GM19438 (cell line): Measurements from ENCODE around the gene THBD.

Source experiments
- ATAC-seq: cut with Tn5 transposase; IDR thresholded peaks from one replicate; pipeline ENCODE4 v1.9.1; 2021; ENCODE audit warnings: low read depth; ENCODE audit not compliant: unreplicated experiment

THBD gene

GRCh38 chr20:23085436-23086055, 36.1 kb upstream of the THBD start:
- no peak for ATAC-seq

GRCh38 chr20:23084845-23085365, 35.4 kb upstream of the THBD start:
- no peak for ATAC-seq

GRCh38 chr20:23084282-23084844, 34.9 kb upstream of the THBD start:
- ATAC-seq = no peak

- ATAC-seq = no peak
Observed at GRCh38 chr20:23083553-23084220, 34.2 kb upstream of the THBD start.

GRCh38 chr20:23082846-23083552, 33.5 kb upstream of the THBD start:
- ATAC-seq = no peak

GRCh38 chr20:23081263-23081819, 31.9 kb upstream of the THBD start:
- ATAC-seq = no peak

- no peak for ATAC-seq
Observed at GRCh38 chr20:23080521-23080920, 31.0 kb upstream of the THBD start.

- ATAC-seq = no peak
Observed at GRCh38 chr20:23079926-23080325, 30.5 kb upstream of the THBD start.

- ATAC-seq = no peak
Observed at GRCh38 chr20:23079016-23079351, 29.5 kb upstream of the THBD start.

GRCh38 chr20:23078351-23079015, 29.0 kb upstream of the THBD start:
- no peak for ATAC-seq

- ATAC-seq = no peak
Observed at GRCh38 chr20:23077277-23077676, 27.8 kb upstream of the THBD start.

GRCh38 chr20:23074052-23074451, 24.6 kb upstream of the THBD start:
- no peak for ATAC-seq

- ATAC-seq = no peak
Observed at GRCh38 chr20:23072892-23073586, 23.6 kb upstream of the THBD start.

GRCh38 chr20:23071996-23072395, 22.5 kb upstream of the THBD start:
- no peak for ATAC-seq

GRCh38 chr20:23071398-23071797, 21.9 kb upstream of the THBD start:
- ATAC-seq = no peak

GRCh38 chr20:23069108-23069507, 19.6 kb upstream of the THBD start:
- ATAC-seq = no peak

- no peak for ATAC-seq
Observed at GRCh38 chr20:23068283-23068682, 18.8 kb upstream of the THBD start.

- ATAC-seq = no peak
Observed at GRCh38 chr20:23066772-23067171, 17.3 kb upstream of the THBD start.

GRCh38 chr20:23065266-23066201, 16.1 kb upstream of the THBD start:
- ATAC-seq = no peak
